Astrocyte (in vitro differentiated cells and primary cell): ENCODE results near the gene SLC27A4. TPM values are rescaled to one million over a fixed set of nuclear protein-coding genes. Genes with fewer than 3 reads are reported as not detected.

Experiments
- DNase-seq: peaks from one replicate; pipeline ENCODE4 v3.0.0-alpha.2; 2010; ENCODE audit warnings: low read depth
- FAIRE-seq: peaks from 2 replicates; lab custom pipeline; 2011; peaks lifted over from hg19 to GRCh38; lab: Jason Lieb, UNC
- H2AFZ ChIP-seq: 2 replicates; pipeline ENCODE4 v1.6.0; 2012; ENCODE audit warnings: low read depth, low read length, inconsistent platforms
- H3K27ac ChIP-seq: 2 replicates; pipeline ENCODE4 v1.5.1; 2011; ENCODE audit warnings: low read depth, low read length, inconsistent platforms
- H3K27me3 ChIP-seq: 2 replicates; pipeline ENCODE4 v1.6.0; 2011; ENCODE audit warnings: low read length, inconsistent platforms; ENCODE audit not compliant: insufficient read depth
- H3K36me3 ChIP-seq: 2 replicates; pipeline ENCODE4 v1.5.1; 2011; ENCODE audit warnings: low read length, inconsistent platforms; ENCODE audit not compliant: insufficient read depth
- H3K4me1 ChIP-seq: 2 replicates; pipeline ENCODE4 v1.5.1; 2011; ENCODE audit warnings: low read length, inconsistent platforms; ENCODE audit not compliant: insufficient read depth
- H3K4me2 ChIP-seq: 2 replicates; pipeline ENCODE4 v1.6.0; 2012; ENCODE audit warnings: low read length, inconsistent platforms
- H3K4me3 ChIP-seq: 2 replicates; pipeline ENCODE4 v1.5.1; 2011; ENCODE audit warnings: low read depth, mild to moderate bottlenecking, low read length, inconsistent platforms; ENCODE audit not compliant: insufficient read depth
- H3K79me2 ChIP-seq: 2 replicates; pipeline ENCODE4 v1.6.0; 2012; ENCODE audit warnings: mild to moderate bottlenecking, low read length, inconsistent platforms; ENCODE audit not compliant: insufficient read depth
- H3K9ac ChIP-seq: 2 replicates; pipeline ENCODE4 v1.6.0; 2012; ENCODE audit warnings: mild to moderate bottlenecking, low read length, inconsistent platforms
- H3K9me3 ChIP-seq: 2 replicates; pipeline ENCODE4 v1.5.1; 2012; ENCODE audit warnings: low read depth, mild to moderate bottlenecking, low read length, inconsistent platforms; ENCODE audit not compliant: insufficient read depth
- H4K20me1 ChIP-seq: 2 replicates; pipeline ENCODE4 v1.6.0; 2012; ENCODE audit warnings: low read length, inconsistent platforms; ENCODE audit not compliant: insufficient read depth
- H3K27ac Mint-ChIP-seq: one replicate; pipeline ENCODE4 v1.8.0; 2021; ENCODE audit warnings: mild to moderate bottlenecking, mixed read lengths; ENCODE audit not compliant: unreplicated experiment
- H3K27me3 Mint-ChIP-seq: one replicate; pipeline ENCODE4 v1.8.0; 2021; ENCODE audit warnings: low read depth, mixed read lengths; ENCODE audit not compliant: unreplicated experiment
- H3K36me3 Mint-ChIP-seq: one replicate; pipeline ENCODE4 v1.8.0; 2021; ENCODE audit warnings: low read depth, mixed read lengths; ENCODE audit not compliant: unreplicated experiment
- H3K4me1 Mint-ChIP-seq: one replicate; pipeline ENCODE4 v1.8.0; 2021; ENCODE audit warnings: low read depth, mixed read lengths; ENCODE audit not compliant: unreplicated experiment
- H3K4me3 Mint-ChIP-seq: one replicate; pipeline ENCODE4 v1.8.0; 2021; ENCODE audit warnings: mild to moderate bottlenecking, moderate library complexity, mixed read lengths; ENCODE audit not compliant: unreplicated experiment
- H3K9me3 Mint-ChIP-seq: one replicate; pipeline ENCODE4 v1.8.0; 2021; ENCODE audit warnings: mild to moderate bottlenecking, mixed read lengths; ENCODE audit not compliant: unreplicated experiment
- EZH2 ChIP-seq: IDR thresholded peaks from 2 replicates; pipeline ENCODE4 v1.6.1; 2012; ENCODE audit warnings: mild to moderate bottlenecking, low read length, inconsistent platforms; ENCODE audit not compliant: insufficient read depth
- total RNA-seq: library from RNA; stranded (reverse); gene quantifications from 2 replicates; pipeline ENCODE4 v1.2.1, GENCODE V29; 2021
- TF ChIP-seq, protein P1 (sequence below): IDR thresholded peaks from 2 replicates; pipeline ENCODE4 v1.5.1; 2011; ENCODE audit warnings: low read depth, mild to moderate bottlenecking, inconsistent platforms, low read length, moderate library complexity; ENCODE audit not compliant: insufficient read depth

Gene SLC27A4
- total RNA-seq, 1 donor from 2014 or later: 26.9 TPM

DNA sequence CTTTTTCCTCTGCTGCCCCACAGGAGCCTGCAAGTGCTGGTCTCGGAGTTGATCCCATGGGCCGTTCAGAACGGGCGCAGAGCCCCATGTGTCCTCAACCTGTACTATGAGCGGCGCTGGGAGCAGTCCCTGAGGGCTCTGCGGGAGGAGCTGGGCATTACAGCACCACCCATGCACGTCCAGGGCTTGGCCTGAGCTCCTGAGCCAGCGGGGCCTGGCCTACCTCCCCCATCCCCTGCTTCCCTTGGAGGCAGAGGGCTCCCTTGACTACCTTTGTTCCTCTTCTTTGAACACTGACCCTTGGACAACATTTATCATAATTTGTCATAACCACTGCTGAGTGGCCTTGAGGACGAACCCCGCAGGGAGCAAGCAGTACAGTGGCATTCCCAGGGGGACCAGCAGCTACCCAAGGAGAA lies 6.9 kb upstream of the SLC27A4 start:
- no peak for DNase-seq
- no peaks in the 10 kb centered on the region for H4K20me1 ChIP-seq
- FAIRE-seq: no peak
- no peak overlapping the region for H2AFZ ChIP-seq
- no peak for TF ChIP-seq EZH2
- TF ChIP-seq, protein P1, sequence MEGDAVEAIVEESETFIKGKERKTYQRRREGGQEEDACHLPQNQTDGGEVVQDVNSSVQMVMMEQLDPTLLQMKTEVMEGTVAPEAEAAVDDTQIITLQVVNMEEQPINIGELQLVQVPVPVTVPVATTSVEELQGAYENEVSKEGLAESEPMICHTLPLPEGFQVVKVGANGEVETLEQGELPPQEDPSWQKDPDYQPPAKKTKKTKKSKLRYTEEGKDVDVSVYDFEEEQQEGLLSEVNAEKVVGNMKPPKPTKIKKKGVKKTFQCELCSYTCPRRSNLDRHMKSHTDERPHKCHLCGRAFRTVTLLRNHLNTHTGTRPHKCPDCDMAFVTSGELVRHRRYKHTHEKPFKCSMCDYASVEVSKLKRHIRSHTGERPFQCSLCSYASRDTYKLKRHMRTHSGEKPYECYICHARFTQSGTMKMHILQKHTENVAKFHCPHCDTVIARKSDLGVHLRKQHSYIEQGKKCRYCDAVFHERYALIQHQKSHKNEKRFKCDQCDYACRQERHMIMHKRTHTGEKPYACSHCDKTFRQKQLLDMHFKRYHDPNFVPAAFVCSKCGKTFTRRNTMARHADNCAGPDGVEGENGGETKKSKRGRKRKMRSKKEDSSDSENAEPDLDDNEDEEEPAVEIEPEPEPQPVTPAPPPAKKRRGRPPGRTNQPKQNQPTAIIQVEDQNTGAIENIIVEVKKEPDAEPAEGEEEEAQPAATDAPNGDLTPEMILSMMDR: no peak
- Mint-ChIP-seq H3K36me3 (peaks cover 18% of the 10 kb centered on the region), H3K9me3 (no peaks in the 10 kb centered on the region), H3K27ac (no peak overlapping the region), H3K27me3 (no peaks in the 10 kb centered on the region), H3K4me1 (no peaks in the 10 kb centered on the region), H3K4me3 (no peak overlapping the region)
- H3K36me3 ChIP-seq: peaks cover 10% of the 10 kb centered on the region
- no peaks in the 10 kb centered on the region for H3K4me1 ChIP-seq
- H3K79me2 ChIP-seq: no peaks in the 10 kb centered on the region
- H3K4me3 ChIP-seq: no peak overlapping the region
- H3K27ac ChIP-seq: no peak overlapping the region
- H3K4me2 ChIP-seq: no peak overlapping the region
- no peaks in the 10 kb centered on the region for H3K27me3 ChIP-seq
- no peak overlapping the region for H3K9ac ChIP-seq
- H3K9me3 ChIP-seq: no peaks in the 10 kb centered on the region

DNA sequence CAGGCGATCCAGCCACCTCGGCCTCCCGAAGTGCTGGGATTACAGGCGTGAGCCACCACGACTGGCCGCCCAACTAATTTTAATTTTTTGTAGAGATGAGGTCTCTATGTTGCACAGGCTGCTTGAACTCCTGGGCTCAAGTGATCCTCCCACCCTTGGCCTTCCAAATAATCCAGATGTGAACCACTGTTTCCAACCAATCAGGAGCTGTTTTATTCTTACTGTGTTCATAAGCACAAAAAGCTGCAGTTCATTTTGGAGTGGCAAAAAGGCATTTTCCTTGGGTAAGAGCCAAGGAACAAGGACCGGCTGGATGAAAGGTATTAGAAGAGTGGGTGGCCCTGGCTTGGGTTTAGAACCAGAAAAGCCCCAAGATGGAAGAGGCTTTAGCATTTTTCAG lies 5.2 kb upstream of the SLC27A4 start:
- DNase-seq: no peak
- Mint-ChIP-seq H3K4me1 (no peaks in the 10 kb centered on the region), H3K9me3 (no peaks in the 10 kb centered on the region), H3K27ac (no peak overlapping the region), H3K4me3 (no peak overlapping the region), H3K36me3 (peaks cover 15% of the 10 kb centered on the region), H3K27me3 (no peaks in the 10 kb centered on the region)
- no peaks in the 10 kb centered on the region for H3K79me2 ChIP-seq
- peaks cover 9% of the 10 kb centered on the region for H3K36me3 ChIP-seq
- no peaks in the 10 kb centered on the region for H3K9me3 ChIP-seq
- H3K4me1 ChIP-seq: no peaks in the 10 kb centered on the region
- no peaks in the 10 kb centered on the region for H4K20me1 ChIP-seq
- no peak overlapping the region for H3K9ac ChIP-seq
- H3K27me3 ChIP-seq: no peaks in the 10 kb centered on the region
- TF ChIP-seq, protein P1: no peak
- TF ChIP-seq EZH2: no peak
- no peak overlapping the region for H2AFZ ChIP-seq
- H3K4me2 ChIP-seq: no peak overlapping the region
- H3K27ac ChIP-seq: no peak overlapping the region
- no peak for FAIRE-seq
- H3K4me3 ChIP-seq: no peak overlapping the region

DNA sequence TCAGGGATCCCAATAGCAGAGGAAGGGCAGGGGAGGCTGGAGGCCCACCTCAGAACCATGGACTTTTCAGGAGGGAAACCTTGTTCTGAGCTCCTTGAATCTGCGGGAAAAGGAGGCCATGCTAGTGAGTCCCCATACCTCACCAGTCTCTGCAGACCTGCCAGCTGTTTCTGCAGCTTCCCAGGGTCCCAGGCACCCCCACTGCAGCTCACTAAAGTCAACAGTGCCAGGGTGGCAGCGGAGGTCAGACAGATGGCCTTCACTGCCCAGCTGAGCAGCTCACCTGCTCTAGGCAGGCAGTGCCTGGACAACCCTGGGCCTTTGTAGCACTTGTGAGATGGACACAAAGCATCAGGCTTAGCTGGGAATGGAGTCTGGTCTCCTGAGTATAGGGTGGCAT lies 4.4 kb upstream of the SLC27A4 start:
- H3K4me1 Mint-ChIP-seq: no peaks in the 10 kb centered on the region
- no peaks in the 10 kb centered on the region for H3K27me3 Mint-ChIP-seq
- H3K4me1 ChIP-seq: no peaks in the 10 kb centered on the region
- H3K27me3 ChIP-seq: no peaks in the 10 kb centered on the region
- H4K20me1 ChIP-seq: no peaks in the 10 kb centered on the region
- no peak overlapping the region for H3K27ac Mint-ChIP-seq
- no peak for FAIRE-seq
- no peak for DNase-seq
- TF ChIP-seq, protein P1: no peak
- no peak for TF ChIP-seq EZH2
- peaks cover 2% of the 10 kb centered on the region for H3K79me2 ChIP-seq
- no peak overlapping the region for H3K4me2 ChIP-seq
- H3K36me3 ChIP-seq: peaks cover 9% of the 10 kb centered on the region
- no peaks in the 10 kb centered on the region for H3K9me3 ChIP-seq
- H3K4me3 ChIP-seq: no peak overlapping the region
- peaks cover 14% of the 10 kb centered on the region for H3K36me3 Mint-ChIP-seq
- H3K4me3 Mint-ChIP-seq: no peak overlapping the region
- no peaks in the 10 kb centered on the region for H3K9me3 Mint-ChIP-seq
- H3K27ac ChIP-seq: no peak overlapping the region
- no peak overlapping the region for H2AFZ ChIP-seq
- no peak overlapping the region for H3K9ac ChIP-seq
